Astrocyte of the spinal cord (primary cell): ENCODE measurements around the gene RHOV.

Source experiments
- DNase-seq: peaks from one replicate; pipeline ENCODE4 v3.0.0; 2011; ENCODE audit warnings: low read depth, low spot score
- H3K4me3 ChIP-seq: 2 replicates; pipeline ENCODE4 v1.5.1; 2011; ENCODE audit warnings: low read depth, mild to moderate bottlenecking, low read length, moderate library complexity
- in situ Hi-C: cut with HindIII; loops from 2 replicates; pipeline ENCODE4 v1.10.0; 2017; ENCODE audit warnings: low sequenced_read_pairs
- TF ChIP-seq, protein P1 (sequence below): IDR thresholded peaks from 2 replicates; pipeline ENCODE4 v1.5.1; 2012; ENCODE audit warnings: low read depth, mild to moderate bottlenecking, low read length, inconsistent platforms

Gene RHOV

DNA sequence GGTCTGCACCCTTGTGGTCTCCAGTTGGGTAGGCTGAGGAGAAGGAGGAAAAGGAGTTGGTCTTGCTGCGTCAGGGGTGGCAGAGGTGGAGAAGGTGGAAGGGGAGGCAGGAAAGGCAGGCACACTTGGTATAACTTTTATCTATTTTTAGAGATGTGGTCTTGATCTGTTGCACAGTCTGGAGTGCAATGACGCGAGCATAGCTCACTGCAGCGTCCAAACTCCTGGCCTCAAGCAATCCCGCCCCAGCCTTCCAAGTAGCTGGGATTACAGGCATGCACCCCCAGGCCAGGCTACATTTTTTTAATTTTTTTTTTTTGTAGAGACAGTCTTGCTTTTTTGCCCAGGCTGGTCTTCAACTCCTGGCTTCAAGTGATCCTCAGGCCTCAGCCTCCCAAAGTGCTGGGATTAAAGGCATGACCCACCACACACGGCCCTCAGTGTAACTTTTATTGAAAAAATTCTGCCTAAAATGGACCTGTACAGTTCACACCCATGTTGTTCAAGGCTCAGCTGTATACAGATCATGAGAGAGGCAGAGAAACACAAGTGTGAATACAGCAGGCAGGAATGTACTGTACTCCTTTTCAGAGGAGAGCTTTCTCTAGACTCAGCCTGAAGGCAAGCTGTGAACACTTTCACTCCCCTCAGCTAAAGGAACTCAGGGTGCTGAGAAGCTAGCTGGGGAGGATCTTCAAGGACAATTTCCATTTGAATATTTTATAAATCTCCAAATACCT lies 2.1 kb upstream of the RHOV start:
- H3K4me3 ChIP-seq, result no peak overlapping the region
- TF ChIP-seq, protein P1, sequence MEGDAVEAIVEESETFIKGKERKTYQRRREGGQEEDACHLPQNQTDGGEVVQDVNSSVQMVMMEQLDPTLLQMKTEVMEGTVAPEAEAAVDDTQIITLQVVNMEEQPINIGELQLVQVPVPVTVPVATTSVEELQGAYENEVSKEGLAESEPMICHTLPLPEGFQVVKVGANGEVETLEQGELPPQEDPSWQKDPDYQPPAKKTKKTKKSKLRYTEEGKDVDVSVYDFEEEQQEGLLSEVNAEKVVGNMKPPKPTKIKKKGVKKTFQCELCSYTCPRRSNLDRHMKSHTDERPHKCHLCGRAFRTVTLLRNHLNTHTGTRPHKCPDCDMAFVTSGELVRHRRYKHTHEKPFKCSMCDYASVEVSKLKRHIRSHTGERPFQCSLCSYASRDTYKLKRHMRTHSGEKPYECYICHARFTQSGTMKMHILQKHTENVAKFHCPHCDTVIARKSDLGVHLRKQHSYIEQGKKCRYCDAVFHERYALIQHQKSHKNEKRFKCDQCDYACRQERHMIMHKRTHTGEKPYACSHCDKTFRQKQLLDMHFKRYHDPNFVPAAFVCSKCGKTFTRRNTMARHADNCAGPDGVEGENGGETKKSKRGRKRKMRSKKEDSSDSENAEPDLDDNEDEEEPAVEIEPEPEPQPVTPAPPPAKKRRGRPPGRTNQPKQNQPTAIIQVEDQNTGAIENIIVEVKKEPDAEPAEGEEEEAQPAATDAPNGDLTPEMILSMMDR, result no peak
- no peak for DNase-seq
- in situ Hi-C loops, result no loop called here

DNA sequence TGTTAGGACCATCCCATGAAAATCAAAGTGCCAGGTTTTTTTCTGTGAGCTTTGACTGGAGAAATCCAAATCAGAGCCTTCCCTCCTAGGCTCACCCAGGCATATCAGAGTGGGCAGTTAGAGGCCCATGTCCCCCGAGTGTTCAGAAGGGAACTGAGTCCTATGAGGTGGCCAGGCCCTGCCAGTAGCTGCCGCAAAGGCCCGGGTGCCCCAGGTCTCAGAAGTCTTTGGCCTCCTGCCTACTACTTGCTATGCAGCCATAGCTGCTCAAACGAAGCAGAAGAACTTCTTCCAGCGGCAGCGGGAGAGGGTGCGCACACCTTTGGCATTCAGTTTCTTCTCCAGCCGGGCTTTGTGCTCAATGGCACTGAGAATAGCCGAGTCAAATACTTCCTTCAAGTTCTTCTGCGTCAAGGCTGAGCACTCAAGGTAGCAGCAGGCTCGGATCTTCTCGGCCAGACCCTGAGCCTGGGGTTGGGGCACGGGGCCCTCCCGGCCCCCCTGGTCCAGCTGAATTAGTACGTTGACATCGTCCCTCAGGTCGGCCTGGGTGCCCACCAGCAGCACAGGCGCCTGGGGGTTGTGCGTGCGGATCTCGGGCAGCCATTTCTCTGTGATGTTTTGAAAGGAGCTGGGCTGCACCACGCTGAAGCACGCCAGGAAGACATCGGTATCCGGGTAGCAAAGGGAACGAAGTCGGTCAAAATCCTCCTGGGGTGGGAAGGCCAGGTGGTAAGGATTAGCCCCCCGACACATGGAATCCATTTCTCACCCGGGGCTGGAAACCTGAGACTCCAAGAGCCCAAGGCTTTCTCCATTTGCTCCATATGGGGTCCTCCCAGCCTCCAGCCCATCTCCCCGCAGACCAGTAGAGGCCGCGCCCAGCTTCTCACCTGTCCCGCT lies 992 bp downstream of the RHOV start:
- in situ Hi-C loops, result no loop called here
- H3K4me3 ChIP-seq, result no peak overlapping the region
- TF ChIP-seq, protein P1, result no peak
- DNase-seq, result no peak

DNA sequence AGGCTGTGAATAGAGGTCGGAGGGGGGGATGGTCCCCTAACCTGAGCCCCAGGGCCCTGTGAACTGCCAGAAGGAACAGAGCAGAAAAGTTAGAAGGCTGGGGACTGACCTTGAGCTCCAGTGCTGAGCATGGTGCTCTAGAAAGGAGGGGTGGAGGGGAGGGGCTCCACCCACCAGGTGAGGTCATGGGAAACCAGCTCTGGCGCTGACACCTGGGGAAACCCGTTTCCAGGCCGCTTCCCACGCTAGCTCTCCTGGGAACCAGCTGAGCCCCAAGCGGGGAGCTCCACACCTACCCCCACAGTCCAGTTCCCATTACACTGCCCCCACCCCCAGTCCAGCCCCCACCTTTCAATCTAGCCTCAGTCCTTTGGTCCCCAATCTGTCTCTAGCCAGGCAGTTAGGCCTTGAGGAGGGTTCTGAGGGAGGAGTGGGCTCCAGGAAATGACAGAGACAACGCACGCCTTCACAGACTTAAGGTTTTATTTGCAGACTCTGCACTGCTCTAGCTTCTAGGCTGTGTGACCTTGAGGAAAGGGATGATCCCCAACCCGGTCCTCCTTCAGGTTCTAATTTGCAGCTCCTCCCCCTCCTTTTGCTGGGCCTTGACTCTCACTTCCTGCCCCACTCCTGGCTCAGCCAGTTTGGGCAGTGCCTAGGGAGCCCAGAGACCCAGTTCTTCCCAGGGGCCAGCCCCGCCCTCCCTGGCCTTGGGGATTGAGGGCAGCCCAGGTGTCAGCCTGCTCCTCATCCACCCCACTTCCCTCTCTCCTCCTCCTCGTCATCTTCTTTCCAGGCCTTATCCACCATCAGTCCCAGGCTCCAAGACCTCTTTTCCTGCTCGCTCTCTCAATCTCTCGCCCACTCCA lies 2.1 kb downstream of the RHOV start:
- TF ChIP-seq, protein P1, result no peak
- in situ Hi-C loops, result no loop called here
- no peak overlapping the region for H3K4me3 ChIP-seq
- DNase-seq, result no peak

DNA sequence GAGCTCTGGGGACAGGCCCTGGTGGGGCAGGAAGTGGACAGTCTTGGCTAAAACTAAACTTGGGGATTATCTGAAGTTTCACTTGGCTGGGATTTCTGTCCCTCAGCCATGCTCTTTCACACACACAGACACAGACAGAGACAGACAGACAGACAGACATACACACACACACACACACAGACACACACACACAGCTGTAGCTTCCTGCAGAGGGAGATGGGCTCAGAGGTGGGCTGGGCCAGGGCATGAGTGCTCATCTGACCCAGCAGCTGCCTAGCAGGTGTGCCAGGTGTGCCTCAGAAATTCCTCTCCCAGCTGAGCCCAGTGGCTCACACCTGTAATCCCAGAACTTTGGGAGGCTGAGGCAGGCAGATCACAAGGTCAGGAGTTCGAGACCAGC lies 3.3 kb downstream of the RHOV start:
- no peak for DNase-seq
- TF ChIP-seq, protein P1, result no peak
- in situ Hi-C loops, result no loop called here
- no peak overlapping the region for H3K4me3 ChIP-seq

DNA sequence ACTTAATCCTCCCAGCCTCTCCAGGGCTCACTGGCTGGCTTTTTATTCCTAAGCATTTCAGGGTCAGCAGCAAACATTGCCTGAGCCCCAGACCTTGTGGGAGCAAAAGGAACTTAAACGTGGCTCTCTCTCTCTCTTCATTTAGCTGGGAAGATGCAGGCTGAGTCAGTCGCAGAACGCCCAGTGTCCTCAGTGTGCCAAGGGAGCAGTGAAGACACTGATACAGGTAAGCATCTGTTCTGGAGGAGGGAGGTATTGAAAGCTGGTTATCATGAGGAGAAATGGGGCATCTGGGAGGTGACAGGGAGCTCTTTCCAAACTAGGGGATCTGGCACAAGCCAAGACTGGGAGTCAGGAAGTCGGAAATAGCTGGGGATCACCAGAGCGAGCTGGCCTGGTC lies 4.3 kb downstream of the RHOV start:
- H3K4me3 ChIP-seq, result no peak overlapping the region
- in situ Hi-C loops, result no loop called here
- no peak for DNase-seq
- TF ChIP-seq, protein P1, result no peak

DNA sequence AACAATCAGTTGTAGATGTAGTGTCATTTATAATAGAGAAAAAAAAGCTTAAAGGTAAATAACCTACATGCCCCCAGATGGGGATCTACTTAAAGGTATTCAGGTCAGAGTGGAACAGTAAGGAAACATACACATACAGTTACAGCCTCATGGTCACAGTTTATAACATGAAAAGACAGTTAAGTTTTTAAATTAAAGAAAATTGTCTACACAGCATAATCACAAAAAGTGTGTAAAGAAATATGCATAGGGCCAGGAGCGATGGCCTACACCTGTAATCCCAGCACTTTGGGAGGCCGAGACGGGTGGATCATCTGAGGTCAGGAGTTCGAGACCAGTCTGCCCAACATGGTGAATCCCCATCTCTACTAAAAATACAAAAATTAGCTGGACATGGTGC lies 6.8 kb downstream of the RHOV start:
- no peak overlapping the region for H3K4me3 ChIP-seq
- TF ChIP-seq, protein P1, result no peak
- in situ Hi-C loops, result no loop called here
- DNase-seq, result no peak
